A549 treated with dexamethasone at 1 μM for 4 hours (cell line): ENCODE measurements around the gene BCOR. TPM values are rescaled to one million over a fixed set of nuclear protein-coding genes. Genes with fewer than 3 reads are reported as not detected.

Experiments
- total RNA-seq: library from RNA; stranded (reverse); fragments of 200-300 nt; extraction: Qiagen RNA extraction; gene quantifications from 5 replicates; pipeline ENCODE4 v1.2.3, GENCODE V29; 2022

The BCOR gene
- total RNA-seq, result 27.4 to 31.9 TPM (median 29.3 TPM) in 5 replicates

DNA sequence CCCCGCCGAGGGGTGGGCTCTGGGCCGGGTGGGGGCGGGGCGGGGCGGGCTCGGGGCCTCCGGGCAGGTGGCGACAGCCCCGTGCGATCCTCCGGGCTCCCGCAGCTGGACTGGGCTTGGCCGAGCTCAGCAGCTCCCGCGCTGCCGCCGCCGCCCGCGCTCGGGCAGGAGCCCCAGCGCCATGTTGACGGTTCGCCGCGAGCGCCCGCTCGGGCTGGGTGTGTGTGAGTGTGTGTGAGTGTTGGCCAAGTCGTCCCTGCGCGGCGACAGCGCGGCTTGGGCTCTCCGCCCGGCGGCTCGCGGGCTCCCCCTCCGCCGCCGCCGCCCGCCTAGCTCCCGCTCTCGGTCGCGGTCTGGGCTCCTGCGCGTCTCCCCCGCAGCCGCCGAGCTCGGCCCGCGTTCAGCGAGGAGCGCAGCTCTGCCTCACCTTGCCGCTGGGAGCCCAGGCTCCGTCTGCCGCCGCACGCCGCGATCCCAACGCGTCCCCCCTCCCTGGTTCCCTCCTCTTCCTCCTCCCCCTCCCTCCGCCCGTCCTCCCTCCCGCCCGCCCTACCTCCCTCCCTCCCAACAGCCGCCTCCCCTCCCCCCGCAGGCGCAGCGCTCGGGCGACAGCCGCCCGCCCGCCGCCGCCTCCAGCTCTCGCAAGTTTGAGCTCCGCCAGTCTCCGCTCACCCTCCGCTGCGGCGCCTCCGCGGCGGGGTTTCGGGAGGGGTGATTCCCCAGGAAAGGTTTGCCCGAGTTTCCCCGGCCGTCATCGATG, at the start of gene BCOR:
Gene BCOR, minus strand, starts transcription at position 455 of the 760 bp plus-strand sequence. CDS start 20,029 bp downstream, outside the sequence.

